HepG2 (cell line): ENCODE results near the gene DPCD. TPM values are rescaled to one million over a fixed set of nuclear protein-coding genes. Genes with fewer than 3 reads are reported as not detected.
A peak's percentile ranks its signal among the peaks of the same experiment; 100 is the strongest.

Experiments
- AKAP8 ChIP-seq: sonication (generic); formaldehyde crosslinking; IDR thresholded peaks from 2 replicates; pipeline ENCODE4 v1.5.1; 2020; ENCODE audit warnings: mild to moderate bottlenecking, missing genetic modification reagents
- ARNT2 ChIP-seq: sonication (generic); formaldehyde crosslinking; IDR thresholded peaks from 2 replicates; pipeline ENCODE4 v1.8.0; 2022; ENCODE audit warnings: mild to moderate bottlenecking, low read depth, missing genetic modification reagents, moderate library complexity
- ATRX ChIP-seq: sonication (generic); formaldehyde crosslinking; IDR thresholded peaks from 2 replicates; pipeline ENCODE4 v1.4.0; 2020; ENCODE audit warnings: missing genetic modification reagents, borderline replicate concordance
- CBX1 ChIP-seq: IDR thresholded peaks from one replicate; pipeline ENCODE4 v1.6.1; 2016; ENCODE audit warnings: antibody characterized with exemption, low read depth
- KDM5B ChIP-seq: sonication (generic); formaldehyde crosslinking; IDR thresholded peaks from 2 replicates; pipeline ENCODE4 v1.4.0; 2020; ENCODE audit warnings: missing genetic modification reagents, mild to moderate bottlenecking, borderline replicate concordance
- KLF6 ChIP-seq: IDR thresholded peaks from 2 replicates; pipeline ENCODE4 v1.8.0; 2016; ENCODE audit warnings: missing biosample characterization, missing genetic modification reagents
- MXD4 ChIP-seq: IDR thresholded peaks from 2 replicates; pipeline ENCODE4 v1.6.1; 2016; ENCODE audit warnings: mild to moderate bottlenecking, missing biosample characterization, missing genetic modification reagents
- NCOA5 ChIP-seq: sonication (generic); formaldehyde crosslinking; IDR thresholded peaks from 2 replicates; pipeline ENCODE4 v1.4.0; 2020; ENCODE audit warnings: missing genetic modification reagents
- SAP130 ChIP-seq: IDR thresholded peaks from 2 replicates; pipeline ENCODE4 v1.6.1; 2016; ENCODE audit warnings: low read depth
- SCMH1 ChIP-seq: sonication (generic); formaldehyde crosslinking; IDR thresholded peaks from 2 replicates; pipeline ENCODE4 v1.9.0; 2021; ENCODE audit warnings: missing genetic modification reagents, mild to moderate bottlenecking, borderline replicate concordance
- SIX4 ChIP-seq: sonication (generic); formaldehyde crosslinking; IDR thresholded peaks from 2 replicates; pipeline ENCODE4 v1.4.0; 2020; ENCODE audit warnings: missing genetic modification reagents
- THYN1 ChIP-seq: sonication (generic); formaldehyde crosslinking; IDR thresholded peaks from 2 replicates; pipeline ENCODE4 v1.8.1; 2023; ENCODE audit warnings: low read depth, mild to moderate bottlenecking, moderate library complexity, missing genetic modification reagents, borderline replicate concordance
- YEATS2 ChIP-seq: sonication (generic); formaldehyde crosslinking; IDR thresholded peaks from 2 replicates; pipeline ENCODE4 v1.4.0; 2020; ENCODE audit warnings: missing genetic modification reagents, borderline replicate concordance
- ZBTB7A ChIP-seq: sonication (generic); formaldehyde crosslinking; IDR thresholded peaks from 2 replicates; pipeline ENCODE4 v1.8.0; 2022; ENCODE audit warnings: mild to moderate bottlenecking, missing genetic modification reagents
- ZNF329 ChIP-seq: sonication (generic); formaldehyde crosslinking; IDR thresholded peaks from 2 replicates; pipeline ENCODE4 v1.9.0; 2021; ENCODE audit warnings: low read depth, mild to moderate bottlenecking, missing genetic modification reagents
- ZNF468 ChIP-seq: sonication (generic); formaldehyde crosslinking; IDR thresholded peaks from 2 replicates; pipeline ENCODE4 v1.8.0; 2022; ENCODE audit warnings: mild to moderate bottlenecking, moderate library complexity, missing genetic modification reagents
- ZNF777 ChIP-seq: sonication (generic); formaldehyde crosslinking; IDR thresholded peaks from 2 replicates; pipeline ENCODE4 v1.4.0; 2020; ENCODE audit warnings: missing genetic modification reagents
- polyA plus RNA-seq, 8 experiments: library from polyadenylated mRNA; depleted of rRNA in 3 of 8; stranded (reverse) in 7 of 8; unstranded in 1 of 8; fragments of >200 nt; fragmentation: Illumina TruSeq in 4 of 8; extraction: Trizol in 4 of 8; gene quantifications; 2 replicates each; pipeline versions ENCODE4 v1.2.1 to v1.2.3, GENCODE V29; 2011 to 2016; ENCODE audit warnings: low read depth in 4 of 8, missing spikeins in 1 of 8, mixed read lengths in 1 of 8; ENCODE audit not compliant: insufficient read depth in 1 of 8
- total RNA-seq, 5 experiments: library from RNA; depleted of rRNA; stranded (reverse); fragments of >200 nt; fragmentation: Illumina TruSeq; extraction: Trizol; gene quantifications; 2 replicates each; pipeline ENCODE4 v1.2.3, GENCODE V29; 2016; ENCODE audit warnings: low read depth in 1 of 5
- TF ChIP-seq, protein P1 (sequence below): sonication (generic); formaldehyde crosslinking; IDR thresholded peaks from 2 replicates; pipeline ENCODE4 v1.4.0; 2020; ENCODE audit warnings: mild to moderate bottlenecking, missing genetic modification reagents
- TF ChIP-seq, protein P2 (sequence below), 2 experiments: sonication (generic) in 1 of 2; formaldehyde crosslinking in 1 of 2; IDR thresholded peaks; 2 replicates each; pipeline versions ENCODE4 v1.5.1 to v1.6.1; 2011 to 2020; ENCODE audit warnings: borderline replicate concordance in 1 of 2, low read depth in 1 of 2, low read length in 1 of 2, mild to moderate bottlenecking in 1 of 2, missing genetic modification reagents in 1 of 2, moderate library complexity in 1 of 2
- TF ChIP-seq, protein P3 (sequence below): sonication (generic); formaldehyde crosslinking; IDR thresholded peaks from 2 replicates; pipeline ENCODE4 v1.8.0; 2022; ENCODE audit warnings: mild to moderate bottlenecking, missing genetic modification reagents, moderate library complexity
- TF ChIP-seq, protein P4 (sequence below): sonication (generic); formaldehyde crosslinking; IDR thresholded peaks from 2 replicates; pipeline ENCODE4 v1.9.0; 2021; ENCODE audit warnings: missing genetic modification reagents, borderline replicate concordance

Gene DPCD
- total and polyA plus RNA-seq, 2 of the 13 experiments (the other 11 are each of a cell fraction or from before 2014, with no cell fraction given), result 25.2 to 27.0 TPM

DNA sequence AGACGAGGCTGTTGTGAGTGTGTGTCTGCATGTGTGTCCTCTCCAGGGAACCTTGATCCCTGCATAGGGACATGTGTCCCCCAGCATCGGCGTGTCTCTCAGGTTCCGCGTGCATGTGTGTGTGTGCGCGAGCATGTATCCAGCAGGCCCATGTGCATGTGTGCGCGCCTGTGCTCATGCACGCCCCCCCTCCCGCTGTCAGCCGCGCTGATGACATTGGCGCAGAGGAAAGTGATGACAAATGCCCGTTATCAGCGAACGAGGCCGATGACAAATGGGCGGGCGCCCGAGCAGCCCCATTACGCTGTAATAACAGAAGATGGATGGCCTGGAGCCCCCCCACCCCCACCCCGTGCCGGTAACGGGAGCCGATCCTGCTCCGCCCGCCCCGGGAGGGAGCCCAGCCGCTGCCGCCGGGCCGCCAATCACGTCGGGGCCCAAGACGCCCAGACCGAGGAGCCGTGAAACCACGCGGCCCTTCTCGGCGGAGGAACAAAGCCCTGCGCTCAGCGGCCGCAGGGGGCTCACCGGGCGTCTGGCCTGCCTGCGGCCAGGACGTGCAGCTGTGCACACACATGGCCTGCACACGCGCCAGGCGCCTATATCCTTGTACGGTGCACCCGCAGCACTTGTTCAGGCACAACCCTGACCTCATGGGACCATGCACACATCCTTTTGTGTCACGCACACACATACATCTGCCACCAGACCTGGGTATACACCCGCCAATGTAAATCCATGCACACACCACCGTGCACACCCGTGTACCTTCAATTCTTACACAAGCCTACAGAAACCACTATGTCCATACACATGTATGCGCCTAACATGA, 21.6 kb upstream of the DPCD start (continued):
- TF ChIP-seq, protein P1, sequence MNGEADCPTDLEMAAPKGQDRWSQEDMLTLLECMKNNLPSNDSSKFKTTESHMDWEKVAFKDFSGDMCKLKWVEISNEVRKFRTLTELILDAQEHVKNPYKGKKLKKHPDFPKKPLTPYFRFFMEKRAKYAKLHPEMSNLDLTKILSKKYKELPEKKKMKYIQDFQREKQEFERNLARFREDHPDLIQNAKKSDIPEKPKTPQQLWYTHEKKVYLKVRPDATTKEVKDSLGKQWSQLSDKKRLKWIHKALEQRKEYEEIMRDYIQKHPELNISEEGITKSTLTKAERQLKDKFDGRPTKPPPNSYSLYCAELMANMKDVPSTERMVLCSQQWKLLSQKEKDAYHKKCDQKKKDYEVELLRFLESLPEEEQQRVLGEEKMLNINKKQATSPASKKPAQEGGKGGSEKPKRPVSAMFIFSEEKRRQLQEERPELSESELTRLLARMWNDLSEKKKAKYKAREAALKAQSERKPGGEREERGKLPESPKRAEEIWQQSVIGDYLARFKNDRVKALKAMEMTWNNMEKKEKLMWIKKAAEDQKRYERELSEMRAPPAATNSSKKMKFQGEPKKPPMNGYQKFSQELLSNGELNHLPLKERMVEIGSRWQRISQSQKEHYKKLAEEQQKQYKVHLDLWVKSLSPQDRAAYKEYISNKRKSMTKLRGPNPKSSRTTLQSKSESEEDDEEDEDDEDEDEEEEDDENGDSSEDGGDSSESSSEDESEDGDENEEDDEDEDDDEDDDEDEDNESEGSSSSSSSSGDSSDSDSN (CRISPR knock-in tag), result 0 out of 2 replicates have a peak, but pooled peaks have one; percentile 43
- TF ChIP-seq CBX1 (no peak), ARNT2 (no peak), SIX4 (no peak), ZNF329 (CRISPR knock-in tag) (no peak), ATRX (CRISPR knock-in tag) (no peak), SAP130 (CRISPR knock-in tag) (peak; percentile 35; the same call in 1 of the 2 replicates), SCMH1 (CRISPR knock-in tag) (no peak), ZNF468 (CRISPR knock-in tag) (no peak), THYN1 (CRISPR knock-in tag) (no peak), ZBTB7A (CRISPR knock-in tag) (no peak), YEATS2 (CRISPR knock-in tag) (no peak), AKAP8 (no peak), KLF6 (CRISPR knock-in tag) (no peak), NCOA5 (CRISPR knock-in tag) (no peak), ZNF777 (CRISPR knock-in tag) (peak; percentile 94), KDM5B (no peak; the same call in 1 of the 2 replicates), MXD4 (CRISPR knock-in tag) (no peak)
- TF ChIP-seq, protein P2, sequence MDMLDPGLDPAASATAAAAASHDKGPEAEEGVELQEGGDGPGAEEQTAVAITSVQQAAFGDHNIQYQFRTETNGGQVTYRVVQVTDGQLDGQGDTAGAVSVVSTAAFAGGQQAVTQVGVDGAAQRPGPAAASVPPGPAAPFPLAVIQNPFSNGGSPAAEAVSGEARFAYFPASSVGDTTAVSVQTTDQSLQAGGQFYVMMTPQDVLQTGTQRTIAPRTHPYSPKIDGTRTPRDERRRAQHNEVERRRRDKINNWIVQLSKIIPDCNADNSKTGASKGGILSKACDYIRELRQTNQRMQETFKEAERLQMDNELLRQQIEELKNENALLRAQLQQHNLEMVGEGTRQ (IDR thresholded peaks at IDR 0.05; ENCODE audit: low read depth, low read length), result no peak
- TF ChIP-seq, protein P2 (CRISPR knock-in tag; IDR thresholded peaks at IDR 0.05; ENCODE audit: borderline replicate concordance), result no peak
- TF ChIP-seq, protein P3, sequence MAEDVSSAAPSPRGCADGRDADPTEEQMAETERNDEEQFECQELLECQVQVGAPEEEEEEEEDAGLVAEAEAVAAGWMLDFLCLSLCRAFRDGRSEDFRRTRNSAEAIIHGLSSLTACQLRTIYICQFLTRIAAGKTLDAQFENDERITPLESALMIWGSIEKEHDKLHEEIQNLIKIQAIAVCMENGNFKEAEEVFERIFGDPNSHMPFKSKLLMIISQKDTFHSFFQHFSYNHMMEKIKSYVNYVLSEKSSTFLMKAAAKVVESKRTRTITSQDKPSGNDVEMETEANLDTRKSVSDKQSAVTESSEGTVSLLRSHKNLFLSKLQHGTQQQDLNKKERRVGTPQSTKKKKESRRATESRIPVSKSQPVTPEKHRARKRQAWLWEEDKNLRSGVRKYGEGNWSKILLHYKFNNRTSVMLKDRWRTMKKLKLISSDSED (CRISPR knock-in tag), result 0 out of 2 replicates have a peak, but pooled peaks have one; percentile 37
- TF ChIP-seq, protein P4, sequence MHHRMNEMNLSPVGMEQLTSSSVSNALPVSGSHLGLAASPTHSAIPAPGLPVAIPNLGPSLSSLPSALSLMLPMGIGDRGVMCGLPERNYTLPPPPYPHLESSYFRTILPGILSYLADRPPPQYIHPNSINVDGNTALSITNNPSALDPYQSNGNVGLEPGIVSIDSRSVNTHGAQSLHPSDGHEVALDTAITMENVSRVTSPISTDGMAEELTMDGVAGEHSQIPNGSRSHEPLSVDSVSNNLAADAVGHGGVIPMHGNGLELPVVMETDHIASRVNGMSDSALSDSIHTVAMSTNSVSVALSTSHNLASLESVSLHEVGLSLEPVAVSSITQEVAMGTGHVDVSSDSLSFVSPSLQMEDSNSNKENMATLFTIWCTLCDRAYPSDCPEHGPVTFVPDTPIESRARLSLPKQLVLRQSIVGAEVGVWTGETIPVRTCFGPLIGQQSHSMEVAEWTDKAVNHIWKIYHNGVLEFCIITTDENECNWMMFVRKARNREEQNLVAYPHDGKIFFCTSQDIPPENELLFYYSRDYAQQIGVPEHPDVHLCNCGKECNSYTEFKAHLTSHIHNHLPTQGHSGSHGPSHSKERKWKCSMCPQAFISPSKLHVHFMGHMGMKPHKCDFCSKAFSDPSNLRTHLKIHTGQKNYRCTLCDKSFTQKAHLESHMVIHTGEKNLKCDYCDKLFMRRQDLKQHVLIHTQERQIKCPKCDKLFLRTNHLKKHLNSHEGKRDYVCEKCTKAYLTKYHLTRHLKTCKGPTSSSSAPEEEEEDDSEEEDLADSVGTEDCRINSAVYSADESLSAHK (CRISPR knock-in tag), result no peak
